Spleen (tissue), 11 donors: Measurements from ENCODE around the gene AOC2. TPM values are rescaled to one million over a fixed set of nuclear protein-coding genes. Genes with fewer than 3 reads are reported as not detected.

Experiments used
- DNase-seq: peaks from one replicate; pipeline ENCODE4 v3.0.0-alpha.2; 2020
- H3K27ac ChIP-seq, 8 donors: fragments of 200-600 bp; sonication (generic) in 7 of 8; 1 replicate in 4 of 8; 2 replicates in 4 of 8; pipeline versions ENCODE4 v1.5.0 to v1.8.0; 2016 to 2021; ENCODE audit warnings: inconsistent platforms in 4 of 8, mild to moderate bottlenecking in 4 of 8, moderate library complexity in 1 of 8
- H3K27me3 ChIP-seq, 7 donors: fragments of 200-600 bp; sonication (generic) in 6 of 7; replicated peaks in 1 of 7; 1 replicate in 4 of 7; 2 replicates in 3 of 7; pipeline versions ENCODE4 v1.5.0 to v1.8.0; 2016 to 2021; ENCODE audit warnings: inconsistent platforms in 3 of 7, mild to moderate bottlenecking in 1 of 7
- H3K36me3 ChIP-seq, 6 donors: fragments of 200-600 bp; sonication (generic) in 5 of 6; 1 replicate in 4 of 6; 2 replicates in 2 of 6; pipeline versions ENCODE4 v1.5.0 to v1.8.0; 2016 to 2021; ENCODE audit warnings: inconsistent platforms in 2 of 6
- H3K4me1 ChIP-seq, 6 donors: fragments of 200-600 bp; sonication (generic) in 5 of 6; 1 replicate in 3 of 6; 2 replicates in 3 of 6; pipeline versions ENCODE4 v1.5.0 to v1.8.0; 2016 to 2021; ENCODE audit warnings: inconsistent platforms in 3 of 6
- H3K4me3 ChIP-seq, 8 donors: fragments of 200-600 bp; sonication (generic) in 7 of 8; 1 replicate in 4 of 8; 2 replicates in 4 of 8; pipeline versions ENCODE4 v1.5.0 to v1.8.0; 2016 to 2021; ENCODE audit warnings: inconsistent platforms in 4 of 8, mild to moderate bottlenecking in 4 of 8, moderate library complexity in 2 of 8
- H3K9me3 ChIP-seq, 8 donors: fragments of 200-600 bp; sonication (generic) in 7 of 8; 1 replicate in 4 of 8; 2 replicates in 4 of 8; pipeline versions ENCODE4 v1.5.0 to v1.8.0; 2016 to 2021; ENCODE audit warnings: inconsistent platforms in 4 of 8
- POLR2A ChIP-seq, 3 donors: fragments of 450-650 bp; IDR thresholded peaks; one replicate each; pipeline ENCODE4 v1.5.1; 2017; ENCODE audit warnings: antibody characterized with exemption in 3 of 3, mild to moderate bottlenecking in 1 of 3
- POLR2AphosphoS5 ChIP-seq, 3 donors: sonication (generic); formaldehyde crosslinking; IDR thresholded peaks; one replicate each; pipeline ENCODE4 v1.5.1; 2017; ENCODE audit warnings: antibody characterized with exemption in 3 of 3
- WGBS, 5 donors: extraction: QIAGEN DNeasy Blood & Tissue Kit in 3 of 5; methylation state at CpG; one replicate each; pipeline versions ENCODE4 v1.1.5 to v1.1.7; 2013 to 2018; 5-methylcytosine and 5-hydroxymethylcytosine counted together
- intact Hi-C: fragments of 100-400 bp; cut with DNase I; formaldehyde crosslinking; loops from one replicate; pipeline ENCODE4 v1.15.0; 2023; ENCODE audit warnings: low total_unique reads
- polyA plus RNA-seq, 3 donors: library from polyadenylated mRNA; stranded (reverse); fragments of 200-250 nt; gene quantifications; one replicate each; pipeline ENCODE4 v1.2.1, GENCODE V29; 2013
- total RNA-seq, 7 donors: library from RNA; depleted of rRNA in 3 of 7; stranded (reverse); fragments of >200 nt in 3 of 7; fragmentation: NEBNext Ultra II Directional in 4 of 7; extraction: Animal tissue kit (Norgen Biotek cat#: 25700) in 4 of 7; gene quantifications; one replicate each; pipeline versions ENCODE4 v1.1.0 to v1.2.1, GENCODE V29; 2016 to 2021
- TF ChIP-seq, protein P1 (sequence below), 11 experiments: fragments of 200-600 bp in 7 of 11; fragments of 450-650 bp in 4 of 11; sonication (generic) in 4 of 11; IDR thresholded peaks in 8 of 11; conservative IDR thresholded peaks in 3 of 11; 1 replicate in 7 of 11; 2 replicates in 4 of 11; pipeline versions ENCODE4 v1.4.0 to v1.8.0; 2016 to 2021; ENCODE audit warnings: antibody characterized with exemption in 11 of 11, inconsistent platforms in 4 of 11, mild to moderate bottlenecking in 1 of 11
- donor health status: healthy with polysubstance abuse.
- donor health status: DM: no; HTN: no; CAD: no; lungs with moderate emphysema.
- donor health status: DM: no; HTN: no; CAD: no.
- donor health status: Bipolar disorder and iron deficiency.
- donor health status: healthy.
- donor health status: DM: no; HTN: no; CAD: no.
- donor health status: DM: yes; HTN: yes; CAD: no.

The AOC2 gene
- total and polyA plus RNA-seq, 10 donors = 0.59 to 3.6 (median 2.6) TPM

DNA sequence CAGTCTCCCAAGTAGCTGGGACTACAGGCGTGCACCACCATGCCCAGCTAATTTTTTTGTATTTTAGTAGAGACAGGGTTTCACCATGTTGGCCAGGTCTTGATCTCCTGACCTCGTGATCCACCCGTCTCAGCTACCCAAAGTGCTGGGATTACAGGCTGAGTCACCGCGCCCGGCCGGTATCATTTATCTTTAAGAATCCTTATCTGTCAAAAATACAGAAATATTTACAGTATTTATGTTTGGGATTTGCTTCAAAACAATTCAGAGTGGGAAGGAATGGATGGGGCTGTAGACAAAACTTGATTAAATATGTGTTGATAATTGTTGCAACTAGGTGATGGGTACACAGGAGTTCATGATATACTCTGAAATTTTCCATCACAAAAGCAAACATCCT lies 23.2 kb upstream of the AOC2 start:
- TF ChIP-seq POLR2AphosphoS5 (IDR thresholded peaks at IDR 0.05) (no peak), POLR2A (IDR thresholded peaks at IDR 0.05) (no peak)
- TF ChIP-seq, protein P1, sequence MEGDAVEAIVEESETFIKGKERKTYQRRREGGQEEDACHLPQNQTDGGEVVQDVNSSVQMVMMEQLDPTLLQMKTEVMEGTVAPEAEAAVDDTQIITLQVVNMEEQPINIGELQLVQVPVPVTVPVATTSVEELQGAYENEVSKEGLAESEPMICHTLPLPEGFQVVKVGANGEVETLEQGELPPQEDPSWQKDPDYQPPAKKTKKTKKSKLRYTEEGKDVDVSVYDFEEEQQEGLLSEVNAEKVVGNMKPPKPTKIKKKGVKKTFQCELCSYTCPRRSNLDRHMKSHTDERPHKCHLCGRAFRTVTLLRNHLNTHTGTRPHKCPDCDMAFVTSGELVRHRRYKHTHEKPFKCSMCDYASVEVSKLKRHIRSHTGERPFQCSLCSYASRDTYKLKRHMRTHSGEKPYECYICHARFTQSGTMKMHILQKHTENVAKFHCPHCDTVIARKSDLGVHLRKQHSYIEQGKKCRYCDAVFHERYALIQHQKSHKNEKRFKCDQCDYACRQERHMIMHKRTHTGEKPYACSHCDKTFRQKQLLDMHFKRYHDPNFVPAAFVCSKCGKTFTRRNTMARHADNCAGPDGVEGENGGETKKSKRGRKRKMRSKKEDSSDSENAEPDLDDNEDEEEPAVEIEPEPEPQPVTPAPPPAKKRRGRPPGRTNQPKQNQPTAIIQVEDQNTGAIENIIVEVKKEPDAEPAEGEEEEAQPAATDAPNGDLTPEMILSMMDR (IDR thresholded peaks at IDR 0.05 in 8 of 11, conservative IDR thresholded peaks at IDR 0.05 in 3 of 11) = no peak
- no peaks in the 10 kb centered on the region for H3K27me3 ChIP-seq
- 93 to 99% (median 96%) methylated on average over 7 of the region's 7 CpGs for WGBS, 5 donors
- peaks cover 8 to 54% (median 28%) of the 10 kb centered on the region in 6 donors for H3K4me1 ChIP-seq
- intact Hi-C loops = no loop called here
- H3K36me3 ChIP-seq = peaks cover 5 to 72% (median 60%) of the 10 kb centered on the region in 6 donors
- H3K4me3 ChIP-seq = no peak overlapping the region
- no peaks in the 10 kb centered on the region for H3K9me3 ChIP-seq
- H3K27ac ChIP-seq = no peak overlapping the region
- no peak for DNase-seq

- intact Hi-C loops = no loop called here
These were observed 16.9 kb upstream of the AOC2 start for GRCh38 chr17:42827472-42827871.

GRCh38 chr17:42830971-42831370 lies 13.4 kb upstream of the AOC2 start:
- H3K36me3 ChIP-seq = peaks cover 0 to 15% (median 10%) of the 10 kb centered on the region in 6 donors
- peaks cover 4 to 38% (median 32%) of the 10 kb centered on the region in 6 donors for H3K4me1 ChIP-seq
- TF ChIP-seq, protein P1 (IDR thresholded peaks at IDR 0.05 in 8 of 11, conservative IDR thresholded peaks at IDR 0.05 in 3 of 11) = no peak
- TF ChIP-seq POLR2A (IDR thresholded peaks at IDR 0.05) (no peak), POLR2AphosphoS5 (IDR thresholded peaks at IDR 0.05) (no peak)
- H3K4me3 ChIP-seq = no peak overlapping the region
- no peak overlapping the region for H3K27ac ChIP-seq
- no peaks in the 10 kb centered on the region for H3K9me3 ChIP-seq
- DNase-seq = no peak
- no peaks in the 10 kb centered on the region for H3K27me3 ChIP-seq
- intact Hi-C loops = no loop called here

More at GRCh38 chr17:42827472-42827871, 16.9 kb upstream of the AOC2 start:
- no peak overlapping the region for H3K27ac ChIP-seq
- no peaks in the 10 kb centered on the region for H3K27me3 ChIP-seq
- WGBS, 5 donors = 89 to 100% (median 94%) methylated on average over 1 of the region's 1 CpG
- DNase-seq = no peak
- H3K4me1 ChIP-seq = peaks cover 12 to 32% (median 26%) of the 10 kb centered on the region in 6 donors
- H3K9me3 ChIP-seq = no peaks in the 10 kb centered on the region
- H3K4me3 ChIP-seq = no peak overlapping the region
- H3K36me3 ChIP-seq = peaks cover 0 to 9% (median 0%) of the 10 kb centered on the region in 6 donors
- TF ChIP-seq POLR2AphosphoS5 (IDR thresholded peaks at IDR 0.05) = no peak
- TF ChIP-seq, protein P1 (IDR thresholded peaks at IDR 0.05 in 8 of 11, conservative IDR thresholded peaks at IDR 0.05 in 3 of 11) = no peak
- no peak for TF ChIP-seq POLR2A (IDR thresholded peaks at IDR 0.05)

DNA sequence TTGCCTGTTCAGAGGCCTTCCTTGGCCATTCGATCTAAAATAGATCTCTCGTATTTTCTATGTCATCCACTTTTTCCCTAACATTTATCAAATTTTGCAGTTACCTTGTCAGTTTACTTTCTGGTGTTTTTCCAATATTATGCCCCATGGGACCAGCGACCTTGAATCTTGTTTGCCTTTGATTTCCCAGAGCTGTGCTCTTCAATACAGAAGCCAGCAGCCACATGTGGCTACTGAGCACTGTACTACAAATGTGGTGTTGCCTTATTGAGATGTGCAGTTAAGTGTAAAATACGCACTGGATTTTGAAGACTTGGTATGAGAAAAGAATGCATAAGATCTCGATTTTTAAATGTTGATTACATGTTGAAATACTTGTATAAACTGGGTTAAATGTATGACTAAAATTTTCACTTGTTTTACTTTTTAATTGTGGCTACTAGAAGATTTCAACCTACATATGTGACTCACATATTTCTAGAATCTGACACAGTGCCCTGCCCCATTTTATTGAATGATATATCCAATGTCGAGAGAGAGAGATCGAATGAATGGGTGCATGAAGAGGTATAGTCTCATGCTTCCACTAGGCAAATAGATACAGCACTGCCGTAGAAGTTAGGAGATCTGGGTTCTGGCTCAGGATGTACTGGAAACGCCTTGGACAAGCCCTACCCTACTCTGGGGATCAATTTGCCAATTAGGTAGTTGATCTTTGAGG lies 12.0 kb upstream of the AOC2 start:
- no peaks in the 10 kb centered on the region for H3K27me3 ChIP-seq
- DNase-seq = no peak
- TF ChIP-seq, protein P1 (IDR thresholded peaks at IDR 0.05 in 8 of 11, conservative IDR thresholded peaks at IDR 0.05 in 3 of 11) = no peak
- TF ChIP-seq POLR2AphosphoS5 (IDR thresholded peaks at IDR 0.05) = no peak
- no peak for TF ChIP-seq POLR2A (IDR thresholded peaks at IDR 0.05)
- peak overlapping the region; percentile 74 to 97 (median 92) for H3K4me3 ChIP-seq
- peaks cover 4 to 52% (median 34%) of the 10 kb centered on the region in 6 donors for H3K4me1 ChIP-seq
- WGBS, 5 donors = 55 to 58% (median 56%) methylated on average over 9 of the region's 9 CpGs
- intact Hi-C loops = no loop called here
- peaks cover 0 to 29% (median 24%) of the 10 kb centered on the region in 6 donors for H3K36me3 ChIP-seq
- no peaks in the 10 kb centered on the region for H3K9me3 ChIP-seq
- peak overlapping the region; percentile 49 to 91 (median 89) for H3K27ac ChIP-seq
